Liver (tissue), 3 donors: ENCODE results near the gene CACNA1C.

Source experiments
- FOXA1 ChIP-seq: IDR thresholded peaks from 2 replicates; pipeline ENCODE4 v1.6.1; 2016; ENCODE audit warnings: antibody characterized with exemption
- HNF4A ChIP-seq, 2 donors: conservative IDR thresholded peaks; 2 replicates each; pipeline ENCODE4 v1.6.1; 2016; ENCODE audit warnings: antibody characterized with exemption in 2 of 2, mild to moderate bottlenecking in 2 of 2
- RAD21 ChIP-seq, 2 donors: IDR thresholded peaks; 2 replicates each; pipeline ENCODE4 v1.6.1; 2016; ENCODE audit warnings: antibody characterized with exemption in 2 of 2, mild to moderate bottlenecking in 2 of 2
- YY1 ChIP-seq: IDR thresholded peaks from 2 replicates; pipeline ENCODE4 v1.6.1; 2016; ENCODE audit warnings: antibody characterized with exemption, mild to moderate bottlenecking
- TF ChIP-seq, protein P1 (sequence below): fragments of 150-350 bp; IDR thresholded peaks from 2 replicates; pipeline ENCODE4 v1.5.1; 2017; ENCODE audit warnings: improper control_type of control experiment, low read depth, low read length; ENCODE audit not compliant: missing input control
- TF ChIP-seq, protein P2 (sequence below): IDR thresholded peaks from 2 replicates; pipeline ENCODE4 v1.6.1; 2016; ENCODE audit warnings: antibody characterized with exemption
- TF ChIP-seq, protein P3 (sequence below): IDR thresholded peaks from 2 replicates; pipeline ENCODE4 v1.6.1; 2016; ENCODE audit warnings: antibody characterized with exemption
- donor health status: healthy.
- donor health status: healthy.

DNA sequence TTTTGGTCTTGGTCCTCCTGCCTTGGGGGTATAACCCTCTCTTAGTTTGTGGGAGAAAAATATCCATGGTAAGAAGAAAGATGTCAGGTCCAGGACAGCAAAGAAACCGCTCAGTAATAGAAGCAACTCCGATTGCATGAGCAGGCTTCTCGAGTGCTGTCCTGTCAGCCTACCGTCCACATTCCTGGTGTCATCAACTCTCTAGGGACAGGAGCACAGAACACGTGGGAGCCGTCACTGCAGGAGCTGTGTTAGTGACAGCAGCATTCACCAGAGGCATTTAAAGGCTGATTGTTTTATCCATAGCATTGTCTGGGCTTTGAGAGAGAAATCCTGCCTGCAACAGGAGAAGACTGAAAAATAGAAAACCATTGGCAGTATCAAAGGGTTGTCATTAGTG, 244.2 kb downstream of the CACNA1C start:
- TF ChIP-seq, protein P1, sequence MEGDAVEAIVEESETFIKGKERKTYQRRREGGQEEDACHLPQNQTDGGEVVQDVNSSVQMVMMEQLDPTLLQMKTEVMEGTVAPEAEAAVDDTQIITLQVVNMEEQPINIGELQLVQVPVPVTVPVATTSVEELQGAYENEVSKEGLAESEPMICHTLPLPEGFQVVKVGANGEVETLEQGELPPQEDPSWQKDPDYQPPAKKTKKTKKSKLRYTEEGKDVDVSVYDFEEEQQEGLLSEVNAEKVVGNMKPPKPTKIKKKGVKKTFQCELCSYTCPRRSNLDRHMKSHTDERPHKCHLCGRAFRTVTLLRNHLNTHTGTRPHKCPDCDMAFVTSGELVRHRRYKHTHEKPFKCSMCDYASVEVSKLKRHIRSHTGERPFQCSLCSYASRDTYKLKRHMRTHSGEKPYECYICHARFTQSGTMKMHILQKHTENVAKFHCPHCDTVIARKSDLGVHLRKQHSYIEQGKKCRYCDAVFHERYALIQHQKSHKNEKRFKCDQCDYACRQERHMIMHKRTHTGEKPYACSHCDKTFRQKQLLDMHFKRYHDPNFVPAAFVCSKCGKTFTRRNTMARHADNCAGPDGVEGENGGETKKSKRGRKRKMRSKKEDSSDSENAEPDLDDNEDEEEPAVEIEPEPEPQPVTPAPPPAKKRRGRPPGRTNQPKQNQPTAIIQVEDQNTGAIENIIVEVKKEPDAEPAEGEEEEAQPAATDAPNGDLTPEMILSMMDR: no peak
- TF ChIP-seq RAD21 (IDR thresholded peaks at IDR 0.05): no peak
- TF ChIP-seq, protein P2, sequence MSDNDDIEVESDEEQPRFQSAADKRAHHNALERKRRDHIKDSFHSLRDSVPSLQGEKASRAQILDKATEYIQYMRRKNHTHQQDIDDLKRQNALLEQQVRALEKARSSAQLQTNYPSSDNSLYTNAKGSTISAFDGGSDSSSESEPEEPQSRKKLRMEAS: no peak
- TF ChIP-seq FOXA1: no peak
- TF ChIP-seq, protein P3, sequence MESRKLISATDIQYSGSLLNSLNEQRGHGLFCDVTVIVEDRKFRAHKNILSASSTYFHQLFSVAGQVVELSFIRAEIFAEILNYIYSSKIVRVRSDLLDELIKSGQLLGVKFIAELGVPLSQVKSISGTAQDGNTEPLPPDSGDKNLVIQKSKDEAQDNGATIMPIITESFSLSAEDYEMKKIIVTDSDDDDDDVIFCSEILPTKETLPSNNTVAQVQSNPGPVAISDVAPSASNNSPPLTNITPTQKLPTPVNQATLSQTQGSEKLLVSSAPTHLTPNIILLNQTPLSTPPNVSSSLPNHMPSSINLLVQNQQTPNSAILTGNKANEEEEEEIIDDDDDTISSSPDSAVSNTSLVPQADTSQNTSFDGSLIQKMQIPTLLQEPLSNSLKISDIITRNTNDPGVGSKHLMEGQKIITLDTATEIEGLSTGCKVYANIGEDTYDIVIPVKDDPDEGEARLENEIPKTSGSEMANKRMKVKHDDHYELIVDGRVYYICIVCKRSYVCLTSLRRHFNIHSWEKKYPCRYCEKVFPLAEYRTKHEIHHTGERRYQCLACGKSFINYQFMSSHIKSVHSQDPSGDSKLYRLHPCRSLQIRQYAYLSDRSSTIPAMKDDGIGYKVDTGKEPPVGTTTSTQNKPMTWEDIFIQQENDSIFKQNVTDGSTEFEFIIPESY: no peak
- TF ChIP-seq HNF4A (conservative IDR thresholded peaks at IDR 0.05): no peak
- TF ChIP-seq YY1: no peak
